ENCODE measurements around the gene BPNT1.
"Not testable (repeated sequence)": the region's sequence is repeated elsewhere in the genome, so short reads cannot be mapped to it uniquely, and the experiment has no call there.

The BPNT1 gene

DNA sequence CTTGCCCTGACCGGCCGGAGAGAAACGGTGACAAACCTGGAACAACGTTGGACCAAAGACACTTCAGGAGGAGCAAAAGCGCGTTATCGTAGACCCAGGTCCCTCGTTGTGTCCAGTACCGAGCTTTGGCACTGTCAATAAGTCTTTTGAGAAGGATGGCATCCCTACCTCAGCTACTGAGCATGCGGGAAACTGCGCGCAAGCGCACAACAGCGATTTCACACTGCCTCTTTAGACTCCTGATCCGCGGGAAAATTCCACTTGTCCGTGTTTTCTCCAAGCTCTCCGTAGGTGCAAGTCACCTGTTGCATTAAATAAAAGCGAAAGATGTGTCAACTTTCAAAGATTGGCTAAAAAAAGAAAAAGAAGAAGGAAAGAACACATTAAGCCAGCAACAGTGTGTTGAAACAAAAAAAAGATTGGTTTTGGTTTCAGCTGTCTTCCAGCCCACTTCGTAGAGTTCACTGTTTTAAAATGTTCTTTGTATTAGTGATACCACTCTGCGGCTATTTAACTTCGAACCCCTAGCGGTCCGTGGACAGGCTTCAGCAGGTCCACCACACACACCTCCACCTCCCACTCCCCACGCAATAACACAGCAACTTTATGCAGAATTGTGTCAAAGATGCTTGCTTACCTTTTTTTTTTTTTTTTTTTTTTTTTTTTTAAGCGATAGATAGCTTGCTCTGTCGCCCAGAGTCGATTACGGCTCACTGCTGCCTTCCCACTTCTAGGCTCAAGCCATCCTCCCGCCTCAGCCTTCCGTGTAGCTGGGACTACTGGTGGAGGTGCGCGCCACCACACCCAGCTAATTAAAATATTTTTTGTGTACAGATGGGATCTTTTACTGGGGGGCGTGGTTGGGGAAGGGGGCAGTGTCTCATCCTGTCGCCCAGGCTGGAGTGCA, at the start of gene BPNT1:
TSS of gene BPNT1 (minus strand) at position 139 of the 907 bp plus-strand sequence. CDS start 9,942 bp downstream, outside the sequence.
- peak; percentile 95 for DNase-seq

- peak; percentile 75 for DNase-seq
Measured at GRCh38 chr1:220137019-220137786, 47.6 kb upstream of the BPNT1 start.

- no peak for DNase-seq
Measured at GRCh38 chr1:220135755-220136154, 46.2 kb upstream of the BPNT1 start.

- no peak for DNase-seq
Measured at GRCh38 chr1:220129479-220130210, 40.1 kb upstream of the BPNT1 start.

DNA sequence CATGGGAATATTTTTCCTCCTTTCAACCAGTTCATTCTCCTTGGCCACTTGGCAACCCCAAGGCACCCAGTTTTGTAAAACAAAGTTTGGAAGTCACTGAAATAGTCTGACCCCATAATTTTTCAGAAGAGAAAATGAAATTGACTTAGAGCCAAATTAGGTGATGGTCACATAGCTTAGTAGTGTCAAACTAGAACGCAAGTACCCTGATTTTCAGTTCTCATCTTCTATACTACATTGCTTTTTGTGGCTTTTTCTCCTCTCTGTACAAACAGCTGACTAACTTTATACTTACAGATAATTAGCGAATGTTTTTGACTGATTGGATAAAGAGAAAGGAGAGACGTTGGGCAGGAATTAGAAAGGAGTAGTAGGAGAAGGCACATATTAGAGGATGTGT, 37.5 kb upstream of the BPNT1 start:
- no peak for DNase-seq

DNA sequence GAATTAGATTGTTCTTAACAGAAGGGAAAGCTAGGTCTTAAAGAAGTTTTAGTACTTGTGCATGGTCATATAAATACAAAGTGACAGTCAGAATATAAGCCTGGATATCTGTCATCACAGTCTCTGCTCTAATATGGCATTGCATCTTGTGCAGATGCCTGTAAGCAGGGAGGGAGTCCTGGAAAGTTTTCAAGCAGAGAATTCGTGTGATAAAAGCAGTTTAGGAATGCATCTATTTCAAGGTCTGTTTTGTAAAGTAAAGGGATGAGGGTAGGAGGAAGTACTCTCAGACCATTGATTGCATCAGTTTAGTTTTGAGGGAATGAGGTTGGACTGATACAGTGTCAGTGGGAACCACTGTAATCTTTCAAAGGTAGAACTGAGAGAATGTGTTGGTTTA, 35.0 kb upstream of the BPNT1 start:
- DNase-seq: no peak

DNA sequence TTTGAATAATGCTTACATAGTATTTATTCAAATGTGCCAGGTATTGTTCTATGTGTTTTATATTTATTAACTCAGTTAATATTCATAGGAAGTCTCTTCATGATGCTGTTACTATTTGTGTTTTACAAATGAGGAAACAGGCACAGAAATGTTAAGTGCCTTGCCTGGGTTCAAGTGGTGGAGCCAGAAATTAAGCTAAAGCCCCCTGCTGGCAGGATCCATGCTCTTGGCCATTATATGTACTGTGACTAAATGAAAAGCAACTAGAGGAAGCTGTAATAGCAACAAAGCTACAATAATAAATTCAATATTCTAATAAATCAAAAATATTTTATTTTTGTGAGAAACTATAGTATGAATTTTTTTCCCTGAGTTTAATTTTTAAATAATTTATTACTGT, 34.3 kb upstream of the BPNT1 start:
- DNase-seq: no peak

- no peak for DNase-seq
Measured at GRCh38 chr1:220123066-220123465, 33.5 kb upstream of the BPNT1 start.

- DNase-seq: no peak
Measured at GRCh38 chr1:220121791-220122530, 32.4 kb upstream of the BPNT1 start.

DNA sequence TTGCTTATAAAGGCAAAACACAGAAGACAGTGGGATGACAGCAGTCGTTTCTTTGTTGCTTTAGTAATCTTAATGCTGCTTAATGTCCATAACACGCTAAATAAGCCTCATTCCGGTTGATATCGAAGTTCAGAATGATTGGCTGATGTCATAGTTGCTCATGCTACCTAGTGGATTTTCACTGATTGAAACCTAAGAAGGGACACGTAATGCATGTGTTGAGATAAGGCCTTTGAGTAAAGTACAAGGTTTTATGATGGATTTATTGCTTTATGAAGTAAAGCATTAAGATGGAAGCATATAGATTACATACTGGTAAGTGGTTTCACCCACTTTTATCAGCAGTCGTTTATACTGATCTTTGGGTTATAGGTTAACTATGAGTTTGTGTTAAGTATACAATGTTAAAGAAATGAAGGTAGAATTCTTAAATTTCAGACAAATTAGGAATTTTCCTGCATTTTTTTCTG, 29.5 kb upstream of the BPNT1 start:
- no peak for DNase-seq

DNA sequence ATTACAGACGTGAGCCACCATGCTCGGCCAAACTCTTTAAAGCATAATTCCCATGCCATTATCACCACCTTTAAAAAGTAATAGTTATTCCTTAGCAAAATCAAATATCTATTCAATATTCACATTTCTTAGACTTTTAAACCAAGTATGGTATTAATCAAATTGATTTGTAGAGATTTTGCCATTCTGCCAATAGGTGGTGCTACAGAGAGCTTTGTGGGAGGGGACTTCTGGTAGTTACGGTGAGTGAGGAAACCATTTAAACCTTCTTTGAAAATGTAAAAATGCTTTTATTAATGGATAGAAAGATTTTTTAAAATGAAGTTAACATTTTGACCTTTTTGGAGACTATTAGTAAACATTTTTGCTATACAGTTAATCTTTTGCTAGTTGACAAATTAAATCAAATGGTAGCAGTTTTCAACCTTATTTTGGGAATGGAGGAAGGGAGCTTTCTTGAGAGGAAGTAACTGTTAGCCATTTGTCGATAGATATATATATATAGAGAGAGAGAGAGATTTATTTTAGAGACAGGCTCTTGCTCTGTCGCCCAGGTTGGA, 23.6 kb upstream of the BPNT1 start:
- DNase-seq: no peak

DNA sequence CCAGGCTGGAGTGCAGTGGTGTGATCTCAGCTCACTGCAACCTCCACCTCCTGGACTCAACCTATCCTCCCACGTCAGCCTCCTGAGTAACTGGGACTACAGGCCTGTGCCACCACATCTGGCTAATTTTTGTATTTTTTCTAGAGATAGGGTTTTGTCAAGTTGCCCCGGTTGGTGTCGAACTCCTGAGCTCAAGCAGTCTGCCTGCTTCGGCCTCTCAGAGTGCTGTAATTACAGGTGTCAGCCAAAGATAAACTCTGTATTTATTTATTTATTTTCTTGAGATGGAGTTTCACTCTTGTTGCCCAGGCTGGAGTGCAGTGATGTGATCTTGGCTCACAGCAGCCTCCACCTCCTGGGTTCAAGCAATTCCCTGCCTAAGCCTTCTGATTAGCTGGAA, 23.0 kb upstream of the BPNT1 start:
- not testable (repeated sequence) for DNase-seq

DNA sequence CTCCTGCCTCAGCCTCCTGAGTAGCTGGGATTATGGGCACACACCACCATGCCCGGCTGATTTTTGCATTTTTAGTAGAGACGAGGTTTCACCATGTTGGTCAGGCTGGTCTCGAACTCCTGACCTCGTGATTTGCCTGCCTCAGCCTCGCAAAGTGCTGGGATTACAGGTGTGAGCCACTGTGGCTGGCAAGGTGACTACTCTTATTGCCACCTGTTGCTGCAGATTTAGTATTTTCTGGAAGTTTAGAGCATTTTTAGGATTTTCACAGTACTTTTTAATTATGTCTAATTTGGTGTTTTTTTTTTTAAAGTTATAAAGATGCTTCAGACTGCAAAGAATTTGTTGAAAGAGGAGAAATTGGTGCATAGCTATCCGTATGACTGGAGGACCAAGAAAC, 20.9 kb upstream of the BPNT1 start:
- DNase-seq: not testable (repeated sequence)

DNA sequence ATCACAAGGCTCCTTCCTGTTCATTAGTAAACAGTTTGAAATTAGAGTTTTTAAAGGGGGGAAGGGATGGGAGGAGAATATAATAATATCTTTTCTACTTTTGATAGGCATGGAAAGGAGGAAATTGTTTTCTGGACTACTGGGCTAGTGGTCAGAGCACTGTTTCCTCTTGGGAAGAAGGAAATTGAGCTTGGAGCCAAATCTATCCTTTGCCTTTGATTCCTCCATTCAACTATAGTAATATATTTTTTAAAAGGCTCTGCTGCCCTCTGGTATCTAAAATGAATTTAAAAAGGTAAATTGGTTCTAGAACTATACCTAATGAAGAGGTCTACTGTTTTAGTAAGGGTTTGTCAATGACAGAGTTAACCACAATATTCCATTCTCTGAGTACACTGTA, 10.2 kb upstream of the BPNT1 start:
- DNase-seq: no peak

DNA sequence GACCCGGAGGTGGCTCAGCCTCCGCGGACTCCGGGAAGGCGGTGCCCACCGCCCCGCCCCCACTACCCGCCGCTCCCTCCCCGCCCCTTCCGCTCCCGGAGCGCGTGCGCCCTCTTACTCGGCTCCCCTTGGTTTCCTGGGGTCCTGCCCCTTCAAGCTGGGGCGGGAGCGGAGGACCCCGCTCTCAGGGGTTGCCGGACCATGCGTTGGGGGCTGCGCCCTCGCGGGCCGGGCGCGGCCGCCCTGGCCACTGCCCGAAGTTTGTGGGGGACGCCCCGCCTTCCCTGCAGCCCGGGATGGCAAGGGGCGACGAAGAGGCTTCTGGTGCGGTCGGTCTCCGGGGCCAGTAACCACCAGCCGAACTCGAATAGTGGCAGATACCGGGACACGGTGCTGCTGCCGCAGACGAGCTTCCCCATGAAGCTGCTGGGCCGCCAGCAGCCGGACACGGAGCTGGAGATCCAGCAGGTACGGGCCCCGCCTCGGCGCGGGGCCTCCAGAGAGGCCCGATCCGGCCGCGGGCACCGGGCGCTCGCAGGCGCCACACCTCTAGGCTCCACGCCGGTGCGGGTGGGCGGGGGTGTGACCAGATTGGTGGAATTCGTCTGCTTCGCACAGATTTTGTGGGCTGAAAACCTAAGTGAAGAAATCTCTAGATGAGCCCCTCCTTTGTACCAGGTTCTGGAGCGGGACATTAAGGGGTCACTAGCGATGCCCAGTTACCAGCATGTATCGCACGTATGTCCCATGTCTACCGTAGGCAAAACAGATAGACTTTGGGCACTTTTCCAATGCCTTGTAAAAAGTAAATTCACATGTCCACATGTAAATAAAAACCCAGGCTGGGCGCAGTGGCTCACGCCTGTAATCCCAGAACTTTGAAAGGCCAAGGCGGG, 4.7 kb upstream of the BPNT1 start, which contains the start of gene IARS2:
TSS of gene IARS2 (plus strand) at position 117 of the 896 bp plus-strand sequence. CDS start at position 202, 85 bp downstream.
- DNase-seq: peak; percentile 46

DNA sequence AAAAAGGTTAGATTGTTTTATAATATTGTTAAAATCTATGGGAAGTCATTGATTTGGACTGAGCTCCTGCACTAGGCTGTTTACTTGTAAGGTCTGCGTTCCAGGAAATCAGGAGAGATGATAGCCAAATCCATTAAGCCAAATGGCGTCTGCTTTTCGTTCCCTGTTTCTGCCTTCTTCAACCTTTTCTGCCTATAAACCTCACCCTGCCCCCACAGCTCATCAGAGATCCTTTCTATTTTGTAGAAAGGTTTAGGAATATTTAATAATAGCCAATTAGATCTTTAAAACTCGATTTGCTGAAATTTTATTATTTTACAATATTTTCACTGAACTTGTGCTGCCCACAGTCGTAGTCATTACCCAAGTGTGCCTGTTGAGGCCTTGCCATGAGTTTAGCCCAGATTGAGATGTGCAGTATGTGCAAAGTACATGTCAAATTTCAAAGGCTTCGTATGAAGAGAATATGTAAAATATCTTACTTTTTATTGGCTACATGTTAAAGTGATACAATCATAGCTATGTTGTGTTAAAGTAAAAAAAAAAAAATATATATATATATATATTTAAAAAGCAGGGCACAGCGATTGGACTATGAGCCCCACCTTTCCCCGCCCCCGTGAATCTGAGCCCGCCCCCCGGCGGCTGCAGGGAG, 3.9 kb upstream of the BPNT1 start:
- no peak for DNase-seq

GRCh38 chr1:220092694-220093093, 3.1 kb upstream of the BPNT1 start:
- no peak for DNase-seq

GRCh38 chr1:220086261-220086686, 3.3 kb downstream of the BPNT1 start:
- not testable (repeated sequence) for DNase-seq

DNA sequence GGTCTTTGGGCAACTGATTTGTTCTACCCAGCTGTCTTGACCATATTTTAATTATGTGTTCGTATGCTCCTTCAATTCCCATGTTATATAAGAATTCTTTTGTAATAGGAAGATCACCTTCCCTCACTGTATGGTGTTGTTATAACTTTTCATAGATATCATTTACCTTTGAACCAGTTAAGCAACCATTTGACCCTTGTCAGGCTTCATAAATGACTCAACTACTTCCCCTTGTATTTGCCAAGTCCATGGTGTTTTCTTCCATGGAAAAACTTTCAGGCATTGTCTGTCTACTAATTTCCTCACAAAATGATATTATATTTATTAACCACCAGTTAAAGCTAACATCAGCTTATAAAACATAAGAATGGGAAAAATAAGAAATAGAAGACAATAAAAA, 5.1 kb downstream of the BPNT1 start:
- DNase-seq: no peak

DNA sequence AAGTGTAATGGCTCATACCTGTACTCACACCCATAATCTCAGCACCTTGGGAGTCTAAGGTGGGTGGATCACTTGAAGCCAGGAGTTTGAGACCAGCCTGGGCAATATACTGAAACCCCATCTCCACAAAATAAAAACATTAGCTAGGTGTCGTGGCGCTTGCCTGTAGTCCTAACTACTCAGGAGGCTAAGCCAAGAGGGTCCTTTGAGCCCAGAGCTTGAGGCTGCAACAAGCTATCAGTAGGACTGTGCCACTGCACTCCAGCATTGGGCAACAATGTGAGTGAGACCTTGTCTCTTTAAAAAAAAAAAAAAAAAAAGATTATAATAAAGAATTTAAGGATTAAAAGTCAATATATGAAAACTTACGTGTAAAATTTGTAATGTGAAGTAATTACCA, 11.7 kb downstream of the BPNT1 start:
- no peak for DNase-seq

Data from NCI-H2081 treated with DMSO at 0.1 percent for 48 hours (cell line).